ENCODE measurements around the gene MKS1. TPM values are rescaled to one million over a fixed set of nuclear protein-coding genes. Genes with fewer than 3 reads are reported as not detected.

Gene MKS1
- total RNA-seq, 1 experiment from 2014 or later = 12.1 TPM

DNA sequence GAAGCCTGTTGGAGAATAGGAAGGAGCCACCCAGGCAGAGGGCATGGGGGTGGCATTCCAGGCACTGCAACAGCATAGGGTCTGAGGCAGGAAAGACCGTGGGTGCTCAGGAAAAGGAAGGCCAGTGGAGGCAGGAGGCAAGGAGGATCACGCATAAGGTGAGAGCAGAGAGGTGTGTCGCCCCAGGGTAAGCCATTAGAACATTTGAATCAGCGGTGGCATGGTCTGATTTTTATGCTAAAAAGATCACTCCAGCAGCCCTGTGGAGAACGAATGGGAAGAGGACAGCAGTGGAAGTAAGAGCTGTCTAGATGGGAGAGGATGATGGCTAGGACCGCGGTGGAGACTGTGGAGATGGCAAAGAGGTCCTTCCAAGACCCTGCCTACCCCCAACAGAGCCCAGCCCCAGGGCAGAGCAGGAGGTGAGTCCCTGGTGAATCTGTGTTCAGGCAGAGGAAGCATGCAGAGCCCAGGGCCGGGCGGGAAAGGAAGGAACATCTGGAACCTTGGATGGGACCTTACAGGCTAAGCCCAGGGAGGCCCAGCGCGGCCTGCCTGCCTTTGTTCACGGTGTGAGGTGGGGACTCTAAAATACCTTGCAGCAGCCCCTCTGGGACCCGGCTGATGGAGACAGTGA lies 27.2 kb upstream of the MKS1 start:
- ATAC-seq (no peak), DNase-seq (ENCODE audit: low read depth, low spot score) (no peak)
- H3K9me3 ChIP-seq (ENCODE audit: control insufficient read depth, insufficient read depth, low read depth, low read length) = no peaks in the 10 kb centered on the region
- no peaks in the 10 kb centered on the region for H3K4me1 ChIP-seq (ENCODE audit: control insufficient read depth, insufficient read depth, low read length)
- in situ Hi-C loops (cut with HindIII; ENCODE audit: low pct_unique_long_range_greater_than_20kb, low sequenced_read_pairs) (no loop called here), intact Hi-C loops (cut with micrococcal nuclease; ENCODE audit: unreplicated experiment) (no loop called here)
- CTCF ChIA-PET = no interaction called here
- H3K36me3 ChIP-seq (ENCODE audit: control insufficient read depth, insufficient read depth, low read length) = no peaks in the 10 kb centered on the region
- H3K27ac ChIP-seq (ENCODE audit: low read length) = no peak overlapping the region
- H3K4me3 ChIP-seq (ENCODE audit: low read depth in 2 of 2, low read length in 2 of 2) = no peak overlapping the region
- no peaks in the 10 kb centered on the region for H3K27me3 ChIP-seq (ENCODE audit: control insufficient read depth, insufficient read depth, low read length)
- no TSS peak for BruUV-seq (replicated peaks)
- POLR2A ChIA-PET = no interaction called here
- no peak for TF ChIP-seq SIN3A (IDR thresholded peaks at IDR 0.05; ENCODE audit: borderline replicate concordance, insufficient read depth, low read depth, low read length)
- no peak for TF ChIP-seq REST (IDR thresholded peaks at IDR 0.05; ENCODE audit: insufficient read depth in 1 of 2, low read depth in 2 of 2, low read length in 1 of 2)
- TF ChIP-seq TCF7L2 (IDR thresholded peaks at IDR 0.05; ENCODE audit: low read depth, low read length) = no peak
- no peak for TF ChIP-seq POLR2AphosphoS5 (IDR thresholded peaks at IDR 0.05; ENCODE audit: low read depth, low read length)
- no peak for TF ChIP-seq CTCF (IDR thresholded peaks at IDR 0.05)

DNA sequence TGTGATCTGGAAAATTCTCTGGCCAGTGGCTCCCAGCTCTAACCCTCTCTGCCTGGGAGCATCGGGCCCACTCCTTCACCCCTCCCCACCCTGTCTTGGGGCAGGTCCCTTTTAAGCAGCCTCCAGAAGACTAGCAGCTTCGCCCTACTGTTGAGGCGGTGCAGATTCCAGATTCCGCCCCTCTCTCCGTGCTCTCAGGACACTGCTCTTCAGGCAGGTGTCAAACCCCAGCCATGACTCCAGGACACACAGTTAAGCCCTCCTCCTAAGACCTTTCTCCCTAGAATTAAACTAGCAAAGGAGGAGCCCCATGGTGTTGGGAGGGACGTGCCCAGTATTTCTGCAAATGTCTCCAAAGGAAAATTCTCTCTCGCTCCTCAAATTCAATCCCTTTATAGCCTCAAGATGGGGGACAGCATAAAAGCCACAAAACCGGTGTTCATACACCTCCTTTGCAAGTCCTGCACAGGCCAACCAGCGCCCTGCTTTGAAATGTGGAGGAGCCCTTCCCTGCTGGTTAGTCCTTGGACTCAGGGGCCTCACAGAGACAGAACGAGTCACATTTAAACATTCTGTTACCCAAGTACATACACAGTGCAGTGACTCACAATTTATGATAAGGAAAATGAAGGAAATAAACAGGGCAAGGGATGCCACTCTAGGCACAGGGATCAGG lies 26.5 kb upstream of the MKS1 start:
- Histone ChIP-seq H3K36me3 (ENCODE audit: control insufficient read depth, insufficient read depth, low read length) (no peaks in the 10 kb centered on the region), H3K27me3 (ENCODE audit: control insufficient read depth, insufficient read depth, low read length) (peaks cover 2% of the 10 kb centered on the region; the same call in 1 of the 2 replicates), H3K9me3 (ENCODE audit: control insufficient read depth, insufficient read depth, low read depth, low read length) (no peaks in the 10 kb centered on the region), H3K27ac (ENCODE audit: low read length) (no peak overlapping the region), H3K4me1 (ENCODE audit: control insufficient read depth, insufficient read depth, low read length) (no peaks in the 10 kb centered on the region), H3K4me3 (ENCODE audit: low read depth in 2 of 2, low read length in 2 of 2) (no peak overlapping the region)
- TF ChIP-seq TCF7L2 (IDR thresholded peaks at IDR 0.05; ENCODE audit: low read depth, low read length) (no peak), CTCF (IDR thresholded peaks at IDR 0.05) (no peak), POLR2AphosphoS5 (IDR thresholded peaks at IDR 0.05; ENCODE audit: low read depth, low read length) (no peak), SIN3A (IDR thresholded peaks at IDR 0.05; ENCODE audit: borderline replicate concordance, insufficient read depth, low read depth, low read length) (no peak), REST (IDR thresholded peaks at IDR 0.05; ENCODE audit: insufficient read depth in 1 of 2, low read depth in 2 of 2, low read length in 1 of 2) (no peak)
- DNase-seq (ENCODE audit: low read depth, low spot score) = no peak
- ATAC-seq = no peak
- ChIA-PET CTCF (no interaction called here), POLR2A (no interaction called here)
- in situ Hi-C loops (cut with HindIII; ENCODE audit: low pct_unique_long_range_greater_than_20kb, low sequenced_read_pairs) = no loop called here
- intact Hi-C loops (cut with micrococcal nuclease; ENCODE audit: unreplicated experiment) = no loop called here
- no TSS peak for BruUV-seq (replicated peaks)
